Stimulated activated CD8-positive, alpha-beta memory T cell treated with anti-CD3 and anti-CD28 coated beads, Interleukin-12 subunit alpha, Interleukin-12 subunit beta, amount 100 ng/mL, for 1 hour (primary cell): ENCODE results near the gene KCNQ5.

Source experiments
- DNase-seq: peaks from one replicate; pipeline ENCODE4 v3.0.0-alpha.2; 2020; ENCODE audit warnings: low read depth

Gene KCNQ5

DNA sequence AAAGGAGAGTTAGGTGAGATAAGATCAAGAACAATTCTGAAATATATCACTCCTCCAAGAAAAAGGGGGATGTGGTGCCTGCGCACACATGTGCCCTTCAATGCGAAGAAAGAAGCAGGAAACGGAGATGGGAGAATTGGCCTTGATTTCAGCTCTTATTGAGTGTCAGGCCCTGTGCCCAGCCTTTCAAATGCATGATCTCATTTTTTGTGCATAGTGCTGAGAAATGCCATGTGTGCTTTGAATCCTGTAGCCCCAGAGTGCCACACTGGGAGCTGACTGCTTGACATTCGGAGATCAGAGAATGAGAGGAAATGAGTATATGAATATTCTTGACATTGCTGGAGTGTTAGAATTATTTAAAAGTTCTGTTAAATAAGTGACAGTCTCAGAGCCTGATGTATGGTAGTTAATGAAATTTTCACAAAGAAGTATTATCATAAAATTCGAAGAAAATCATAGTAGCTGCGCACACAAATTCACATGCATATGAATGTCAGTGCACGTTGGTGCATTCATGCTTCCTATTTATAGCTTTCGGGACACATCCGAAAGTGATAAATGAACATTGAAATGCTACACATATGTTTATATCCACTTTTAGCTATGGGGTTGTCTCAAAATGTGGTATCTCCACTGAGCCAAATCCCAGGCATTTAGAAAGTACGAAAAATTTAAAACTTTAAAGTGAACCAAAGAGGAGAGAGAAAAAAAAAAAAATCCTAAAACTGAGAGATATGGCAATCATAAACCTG, 172.0 kb downstream of the KCNQ5 start:
- no peak for DNase-seq

DNA sequence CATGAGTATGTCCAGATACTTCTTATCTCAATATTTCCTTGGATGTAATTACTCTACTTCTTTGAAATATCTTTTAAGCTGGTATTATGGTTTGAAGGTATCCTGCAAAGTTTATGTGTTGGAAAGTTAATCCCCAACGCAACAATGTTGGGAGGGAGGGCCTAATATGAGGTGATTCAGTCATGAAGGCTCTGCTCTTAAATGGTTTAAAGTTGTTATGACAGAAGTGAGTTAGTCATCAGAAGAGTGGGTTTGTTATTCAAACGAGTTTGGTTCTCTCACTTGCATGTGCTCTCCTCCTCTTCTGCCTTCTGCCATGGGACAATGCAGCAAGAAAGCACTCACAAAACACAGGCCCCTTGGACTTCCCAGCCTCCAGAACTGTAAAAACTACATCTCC, 176.3 kb downstream of the KCNQ5 start:
- DNase-seq, result no peak

DNA sequence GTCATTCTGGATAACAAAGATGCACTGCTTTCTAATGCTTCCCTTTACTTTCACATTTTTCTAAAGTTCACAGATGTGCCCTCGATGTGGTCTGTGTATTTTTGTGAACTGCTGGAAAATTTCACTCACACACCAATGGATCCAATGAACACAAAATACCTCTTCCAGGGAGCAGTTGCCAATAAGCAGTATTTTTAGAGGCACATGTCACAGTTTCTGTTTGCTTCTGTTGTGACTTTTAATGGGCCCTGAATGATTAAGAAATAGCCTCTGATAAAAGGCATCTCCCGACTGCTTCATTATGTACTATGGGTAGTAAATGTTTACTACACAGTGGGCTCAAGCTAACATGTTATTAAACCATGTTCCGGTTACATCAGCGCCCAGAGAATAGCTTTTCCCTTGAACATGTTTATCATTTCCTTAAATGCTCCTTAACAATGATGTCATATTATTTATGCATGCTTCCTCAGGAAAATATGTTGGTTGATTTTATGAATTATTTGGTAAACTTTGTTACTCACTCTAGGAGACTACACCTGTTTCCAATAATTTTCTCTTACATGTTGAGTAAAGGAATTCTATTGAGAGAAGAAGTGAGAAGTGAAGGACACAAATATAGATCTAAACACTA, 188.0 kb downstream of the KCNQ5 start:
- no peak for DNase-seq

DNA sequence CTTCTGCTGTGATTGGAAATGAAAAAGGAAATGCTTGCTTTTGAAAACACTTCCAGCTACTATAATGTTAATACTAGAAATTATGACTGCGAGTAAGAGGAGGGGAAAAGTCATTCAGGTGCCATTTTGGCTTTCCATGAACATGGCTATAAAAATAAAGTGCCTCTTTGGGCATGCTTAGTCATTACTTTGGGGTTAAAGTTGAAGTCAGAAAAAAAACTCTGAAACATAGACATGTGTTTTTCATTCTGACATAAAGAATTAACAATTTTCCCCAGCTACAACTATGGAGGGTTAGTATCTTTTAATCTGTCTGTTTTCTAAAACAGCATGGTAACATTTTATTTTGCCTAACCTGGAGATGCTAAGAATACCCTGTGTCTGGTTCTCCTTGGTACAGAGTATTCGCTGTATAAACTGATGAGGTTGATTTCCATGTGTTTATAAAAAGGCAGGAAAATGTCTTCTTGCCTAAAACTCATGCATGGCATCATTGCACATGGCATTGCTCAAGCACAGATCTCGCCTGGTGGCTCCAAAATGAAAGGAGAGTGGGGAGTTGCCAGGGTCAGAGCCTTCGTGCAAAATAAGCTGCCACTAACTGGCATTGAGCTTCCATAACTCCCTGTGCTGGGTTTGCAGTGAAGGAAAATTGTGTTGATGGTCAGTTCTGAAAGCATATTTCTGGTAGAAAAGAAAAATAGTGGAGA, 188.9 kb downstream of the KCNQ5 start:
- DNase-seq, result no peak

DNA sequence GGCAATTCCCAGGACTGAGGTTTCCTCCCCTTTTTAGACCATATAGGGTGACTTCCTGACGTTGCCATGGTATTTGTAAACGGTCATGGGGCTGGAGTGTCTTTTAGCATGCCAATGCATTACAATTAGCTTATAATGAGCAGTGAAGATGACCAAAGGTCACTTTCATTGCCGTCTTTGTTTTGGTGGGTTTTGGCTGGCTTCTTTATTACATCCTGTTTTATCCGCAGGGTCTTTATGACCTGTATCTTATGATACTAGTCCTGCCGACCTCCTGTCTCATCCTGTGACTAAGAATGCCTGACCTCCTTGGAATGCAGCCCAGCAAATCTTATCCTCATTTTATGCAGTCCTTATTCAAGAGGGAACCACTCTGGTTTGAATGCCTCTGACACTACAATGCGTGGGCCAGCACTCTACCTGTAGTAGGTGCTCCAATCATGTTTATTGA, 190.1 kb downstream of the KCNQ5 start:
- DNase-seq, result no peak

- DNase-seq, result no peak
Observed at GRCh38 chr6:72813807-72814596, 192.1 kb downstream of the KCNQ5 start.

- no peak for DNase-seq
Observed at GRCh38 chr6:72816022-72816421, 194.2 kb downstream of the KCNQ5 start.

- no peak for DNase-seq
Observed at GRCh38 chr6:72817208-72817607, 195.3 kb downstream of the KCNQ5 start.

GRCh38 chr6:72819609-72820008, 197.7 kb downstream of the KCNQ5 start:
- DNase-seq, result no peak

DNA sequence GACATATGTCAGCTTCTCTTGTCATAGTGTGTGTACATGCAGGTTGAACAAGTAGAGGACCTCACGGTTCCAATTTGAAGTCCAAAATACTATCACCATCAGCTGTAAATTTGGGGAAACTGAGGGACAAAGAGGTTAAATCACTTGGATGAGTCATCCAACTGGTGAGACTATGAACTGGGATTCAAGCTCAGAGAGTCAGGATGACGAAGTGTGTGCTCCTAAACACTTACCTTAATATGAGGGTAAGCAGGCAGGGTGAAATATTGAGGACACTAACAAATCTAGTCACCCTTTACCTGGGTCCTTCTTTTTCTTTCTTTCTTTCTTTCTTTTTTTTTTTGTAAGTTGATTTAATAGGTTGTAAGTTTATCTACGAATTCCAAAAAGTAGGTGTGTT, 198.3 kb downstream of the KCNQ5 start:
- no peak for DNase-seq

DNA sequence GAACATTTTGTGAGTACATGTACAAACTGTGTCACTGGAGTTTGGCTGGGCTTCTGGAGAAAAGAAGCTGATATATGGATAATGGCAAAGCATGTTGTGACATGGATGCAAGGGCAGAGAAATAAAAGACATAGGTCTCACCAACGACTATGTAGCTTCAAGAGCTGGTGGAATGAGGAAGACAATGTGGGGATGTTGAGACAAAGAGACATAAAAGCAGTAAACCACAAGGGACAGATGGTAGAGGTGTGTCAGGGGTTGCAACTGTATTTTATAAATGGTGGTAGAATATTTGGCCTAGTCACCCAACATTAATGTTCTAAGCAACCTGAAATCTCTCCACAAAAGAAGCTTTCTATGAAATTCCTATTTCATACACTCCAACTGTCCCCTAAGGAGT, 199.0 kb downstream of the KCNQ5 start:
- no peak for DNase-seq

- DNase-seq, result no peak
Observed at GRCh38 chr6:72822023-72822422, 200.2 kb downstream of the KCNQ5 start.

GRCh38 chr6:72822691-72823090, 200.8 kb downstream of the KCNQ5 start:
- no peak for DNase-seq

- DNase-seq, result no peak
Observed at GRCh38 chr6:72824833-72825232, 203.0 kb downstream of the KCNQ5 start.

DNA sequence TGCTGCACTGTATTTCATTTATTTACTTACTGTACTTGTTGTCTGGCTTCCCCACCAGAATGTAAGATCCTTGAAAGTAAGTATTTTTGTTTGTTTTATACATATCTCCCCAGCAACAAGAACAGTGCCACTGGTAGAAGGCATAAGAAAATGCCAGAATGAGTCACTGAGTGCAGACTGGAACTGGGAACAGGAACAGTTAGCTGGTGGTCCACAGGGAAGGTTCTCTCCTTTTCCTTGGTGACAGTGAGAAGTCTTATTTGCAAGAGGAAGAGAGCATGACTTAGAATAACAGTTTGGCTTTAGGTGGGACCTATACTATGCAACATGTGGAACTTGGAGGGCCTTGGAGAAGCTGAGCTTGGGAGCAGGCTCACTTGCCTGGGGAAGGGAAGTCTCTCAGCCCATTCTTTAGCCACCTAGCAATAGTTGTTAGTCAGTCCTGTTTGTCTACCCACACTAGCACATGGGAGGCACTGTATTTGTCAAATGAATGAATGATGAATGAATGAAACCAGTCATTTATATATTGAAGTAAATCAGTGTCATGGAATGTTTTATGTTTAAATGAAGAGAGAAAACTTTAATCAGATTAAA, 203.5 kb downstream of the KCNQ5 start:
- no peak for DNase-seq

DNA sequence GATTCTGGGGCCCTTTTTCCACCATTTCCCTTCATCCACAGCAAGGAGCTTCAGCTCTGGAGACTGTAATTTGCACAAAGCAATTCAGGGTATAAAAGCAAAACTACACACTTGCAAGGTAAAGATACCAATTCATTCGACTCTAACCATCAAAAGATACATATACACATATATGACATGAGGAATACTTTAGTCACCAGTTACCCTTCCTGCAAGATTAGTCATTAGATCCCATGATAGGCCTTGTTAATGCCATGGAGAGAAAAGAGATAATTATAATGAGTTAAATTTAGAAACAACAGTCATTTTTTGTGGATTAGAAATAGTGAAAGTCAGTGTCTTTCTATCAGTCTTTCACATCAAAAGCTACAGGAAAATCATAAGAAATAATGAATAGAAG, 204.2 kb downstream of the KCNQ5 start:
- no peak for DNase-seq

- no peak for DNase-seq
Observed at GRCh38 chr6:72826744-72827438, 205.0 kb downstream of the KCNQ5 start.

GRCh38 chr6:72828904-72829303, 207.0 kb downstream of the KCNQ5 start:
- no peak for DNase-seq

DNA sequence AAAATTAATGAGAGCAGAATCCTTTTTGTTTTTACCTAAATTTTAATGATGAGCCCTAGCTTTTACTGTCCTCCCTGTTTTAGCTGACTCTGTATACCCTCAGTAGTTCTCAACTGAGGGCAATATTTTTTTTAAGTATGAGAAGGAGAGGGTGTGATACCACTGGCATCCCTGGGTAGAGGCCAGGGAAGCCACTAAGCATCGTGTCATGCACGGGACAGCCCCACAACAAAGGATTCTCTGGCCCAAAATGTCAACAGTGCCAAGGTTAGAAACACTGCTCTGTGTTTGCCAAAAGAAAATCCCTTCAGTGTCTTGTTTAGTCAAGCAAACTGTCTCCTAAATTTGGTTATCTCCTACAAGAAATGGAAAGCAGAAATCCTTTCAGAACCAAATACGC, 210.4 kb downstream of the KCNQ5 start:
- DNase-seq, result no peak

- DNase-seq, result no peak
Observed at GRCh38 chr6:72835749-72836148, 213.9 kb downstream of the KCNQ5 start.

GRCh38 chr6:72836971-72837370, 215.1 kb downstream of the KCNQ5 start:
- no peak for DNase-seq
